Right cardiac atrium (tissue), 5 donors: ENCODE results near the gene HIBADH. TPM values are rescaled to one million over a fixed set of nuclear protein-coding genes. Genes with fewer than 3 reads are reported as not detected.

Experiments
- ATAC-seq, 2 donors: fragments of 200-7000 bp; cut with Tn5 transposase; one replicate each; pipeline versions ENCODE4 v1.8.0 to v1.9.1; 2020; ENCODE audit warnings: moderate library complexity in 2 of 2, mild to moderate bottlenecking in 1 of 2
- DNase-seq, 3 donors: peaks; one replicate each; pipeline ENCODE4 v3.0.0-alpha.2; 2020
- H3K27ac ChIP-seq: one replicate; pipeline ENCODE4 v1.5.1; 2013; ENCODE audit warnings: mild to moderate bottlenecking, low read length, control low read depth, moderate library complexity
- H3K27me3 ChIP-seq: one replicate; pipeline ENCODE4 v1.6.1; 2013; ENCODE audit not compliant: control insufficient read depth, insufficient read depth
- H3K4me1 ChIP-seq: one replicate; pipeline ENCODE4 v1.6.1; 2013; ENCODE audit warnings: low read length; ENCODE audit not compliant: control insufficient read depth, insufficient read depth
- H3K4me3 ChIP-seq: one replicate; pipeline ENCODE4 v1.5.1; 2013; ENCODE audit warnings: low read length, control low read depth
- H3K9me3 ChIP-seq: one replicate; pipeline ENCODE4 v1.6.1; 2013; ENCODE audit warnings: low read length; ENCODE audit not compliant: control insufficient read depth
- WGBS: extraction: QIAGEN DNeasy Blood & Tissue Kit; methylation state at CpG from one replicate; pipeline ENCODE4 v1.1.7; 2013; 5-methylcytosine and 5-hydroxymethylcytosine counted together
- intact Hi-C, 4 donors: fragments of 100-400 bp; cut with DNase I; formaldehyde crosslinking; loops; one replicate each; pipeline versions ENCODE4 v1.11.0 to v1.14.0; 2022 to 2023
- polyA plus RNA-seq: library from polyadenylated mRNA; stranded (reverse); fragments of 200-250 nt; gene quantifications from one replicate; pipeline ENCODE4 v1.2.3, GENCODE V29; 2013
- total RNA-seq, 4 donors: library from RNA; stranded (reverse); fragmentation: NEBNext Ultra II Directional; extraction: Animal tissue kit (Norgen Biotek cat#: 25700); gene quantifications; one replicate each; pipeline ENCODE4 v1.2.1, GENCODE V29; 2021
- donor health status: healthy with polysubstance abuse.
- donor health status: DM: no; HTN: yes; CAD: no.
- donor health status: DM: no; HTN: no; CAD: no.
- donor health status: DM: no; HTN: yes; CAD: no; lungs with severe emphysema.
- donor health status: DM: yes; HTN: yes; CAD: no.

The HIBADH gene
- total and polyA plus RNA-seq, 5 donors = 57.7 to 77.1 (median 72.2) TPM

DNA sequence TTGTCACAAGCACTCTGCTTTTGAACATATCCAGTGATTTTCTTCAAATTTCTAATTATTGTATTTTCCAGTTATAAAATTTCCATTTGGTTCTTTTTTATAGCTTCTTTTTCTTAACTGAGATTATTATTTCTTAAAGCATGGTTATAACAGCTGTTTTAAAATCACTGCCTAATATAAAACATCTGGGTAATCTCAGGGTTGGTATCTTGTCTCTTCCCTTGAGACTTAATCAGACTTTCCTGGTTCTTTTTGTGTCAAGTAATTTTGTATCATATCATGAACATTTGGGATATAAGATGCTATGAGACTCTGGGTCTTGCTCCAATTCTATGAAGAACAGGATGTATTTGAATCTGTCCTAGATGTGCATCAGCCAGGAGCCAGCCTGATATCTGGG, 93.6 kb downstream of the HIBADH start:
- Histone ChIP-seq H3K9me3 (no peaks in the 10 kb centered on the region), H3K4me1 (no peaks in the 10 kb centered on the region), H3K4me3 (no peak overlapping the region), H3K27me3 (no peaks in the 10 kb centered on the region), H3K27ac (no peak overlapping the region)
- intact Hi-C loops = no loop called here
- ATAC-seq (no peak), DNase-seq (no peak)

DNA sequence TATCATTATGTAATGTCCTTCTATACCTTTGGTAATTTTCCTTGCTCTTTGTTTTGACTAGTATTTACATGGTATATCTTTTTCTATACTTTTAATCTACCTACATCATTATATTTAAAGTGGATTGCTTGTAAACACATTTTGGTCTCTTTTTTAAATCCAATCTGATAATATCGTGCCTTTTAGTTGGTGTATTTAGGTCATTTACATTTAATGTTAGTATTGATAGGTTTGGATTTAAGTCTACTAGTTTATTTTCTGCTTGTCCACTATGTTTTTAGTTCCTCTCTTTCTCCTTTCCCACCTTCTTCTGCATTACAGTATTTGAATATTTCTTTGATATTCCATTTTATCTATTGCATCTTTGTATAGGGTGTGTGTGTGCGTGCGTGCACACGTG, 95.4 kb downstream of the HIBADH start:
- DNase-seq (no peak), ATAC-seq (no peak)
- no peaks in the 10 kb centered on the region for H3K27me3 ChIP-seq
- intact Hi-C loops = no loop called here
- no peak overlapping the region for H3K4me3 ChIP-seq
- no peak overlapping the region for H3K27ac ChIP-seq
- no peaks in the 10 kb centered on the region for H3K9me3 ChIP-seq
- 98% methylated on average over 4 of the region's 4 CpGs for WGBS
- no peaks in the 10 kb centered on the region for H3K4me1 ChIP-seq

DNA sequence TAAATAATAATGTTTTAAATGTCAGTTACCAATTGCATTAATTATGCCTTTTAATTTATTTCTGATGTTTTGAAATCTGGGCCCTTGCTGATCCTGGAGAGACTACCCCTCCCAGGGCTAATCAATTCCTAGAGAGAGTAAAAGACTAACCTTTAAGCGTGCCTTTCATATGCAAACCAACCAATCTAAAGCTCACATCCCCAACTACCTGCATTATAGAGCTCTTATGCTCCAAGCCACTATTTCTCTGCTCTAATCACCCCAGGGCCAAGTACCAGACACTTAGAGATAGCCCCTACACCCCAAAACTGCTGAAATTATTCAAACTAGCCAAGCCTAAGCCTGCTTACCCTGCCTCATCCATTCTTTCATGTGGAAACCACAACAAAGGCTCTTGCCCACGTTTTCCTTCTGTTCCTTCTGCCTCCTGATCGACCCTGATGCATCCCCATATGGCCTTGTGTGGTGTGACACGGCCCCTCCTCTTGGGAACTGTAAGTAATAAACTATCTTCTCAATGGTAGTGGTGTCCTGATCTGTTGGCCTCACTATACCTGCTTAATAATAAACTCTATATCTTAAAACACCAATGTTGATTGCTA, 97.7 kb downstream of the HIBADH start:
- DNase-seq = no peak

DNA sequence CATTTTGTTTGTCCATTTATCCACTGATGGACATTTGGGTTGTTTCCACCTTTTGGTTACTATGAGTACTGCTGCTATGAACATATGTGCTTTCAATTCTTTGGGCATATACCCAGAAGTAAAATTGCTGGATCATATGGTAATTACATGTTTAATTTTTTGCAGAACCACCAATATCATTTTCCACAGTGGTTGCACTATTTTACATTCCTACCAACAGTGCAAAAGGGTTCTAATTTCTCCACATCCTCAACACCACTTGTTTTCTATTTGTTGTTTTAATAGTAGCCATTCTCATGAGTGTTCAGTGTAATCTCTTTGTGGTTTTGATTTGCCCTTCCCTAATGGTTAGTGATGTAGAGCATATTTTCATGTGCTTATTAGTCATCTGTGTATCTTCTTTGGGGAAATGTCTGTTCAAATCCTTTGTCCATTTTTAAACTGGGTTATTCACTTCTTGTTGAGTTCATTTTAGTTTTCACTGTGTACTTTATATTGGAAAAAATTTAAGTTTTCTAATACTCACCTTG, 101.9 kb downstream of the HIBADH start:
- intact Hi-C loops = no loop called here
- no peak for ATAC-seq
- H3K9me3 ChIP-seq = no peaks in the 10 kb centered on the region
- H3K4me3 ChIP-seq = no peak overlapping the region
- H3K27ac ChIP-seq = no peak overlapping the region
- no peak for DNase-seq
- H3K27me3 ChIP-seq = no peaks in the 10 kb centered on the region
- no peaks in the 10 kb centered on the region for H3K4me1 ChIP-seq

More for the DNA sequence above, 97.7 kb downstream of the HIBADH start:
- Histone ChIP-seq H3K27ac (no peak overlapping the region), H3K27me3 (no peaks in the 10 kb centered on the region), H3K4me1 (no peaks in the 10 kb centered on the region), H3K9me3 (no peaks in the 10 kb centered on the region), H3K4me3 (no peak overlapping the region)
- no peak for ATAC-seq
- WGBS = 78% methylated on average over 4 of the region's 4 CpGs
- intact Hi-C loops = no loop called here

DNA sequence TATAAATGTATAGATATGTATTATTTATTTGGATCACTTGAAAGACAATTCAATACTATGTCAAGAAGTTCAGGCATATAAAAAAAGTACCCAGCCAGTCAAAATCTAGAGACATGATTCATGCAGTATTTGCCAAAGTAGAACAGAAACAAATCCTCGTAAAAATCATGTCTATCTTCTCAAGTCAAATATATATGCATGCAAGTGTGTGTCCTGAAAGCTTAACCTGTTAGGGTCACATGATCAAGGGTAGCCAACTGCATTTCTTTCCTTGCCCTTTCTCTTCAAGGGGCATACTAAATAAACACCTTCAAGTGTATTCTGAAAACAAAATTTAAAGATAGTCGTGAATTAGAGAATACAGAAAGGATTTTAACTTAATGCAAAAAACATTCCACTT, 107.0 kb downstream of the HIBADH start:
- Histone ChIP-seq H3K4me1 (no peaks in the 10 kb centered on the region), H3K27ac (no peak overlapping the region), H3K9me3 (no peaks in the 10 kb centered on the region), H3K27me3 (no peaks in the 10 kb centered on the region), H3K4me3 (no peak overlapping the region)
- DNase-seq (no peak), ATAC-seq (no peak)
- 96% methylated on average over 2 of the region's 2 CpGs for WGBS
- intact Hi-C loops = no loop called here

DNA sequence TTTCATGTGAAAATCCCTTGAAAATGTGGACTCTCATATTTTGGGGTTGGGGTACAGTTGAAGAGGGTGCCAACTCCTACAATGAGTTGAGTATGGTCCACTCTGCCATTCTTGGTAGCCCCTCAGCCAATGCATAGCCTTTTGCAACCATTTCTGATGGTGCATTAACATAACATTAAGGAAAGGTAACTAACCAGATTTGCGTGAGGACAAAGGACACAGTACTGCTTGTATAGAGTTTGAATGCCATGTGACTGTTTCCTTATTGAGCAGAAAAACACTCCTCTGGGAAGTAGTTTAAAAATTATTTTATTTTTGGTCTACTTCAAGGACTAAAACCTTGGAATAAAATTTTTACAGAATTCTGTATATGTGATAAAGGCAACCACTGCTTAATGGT, 107.9 kb downstream of the HIBADH start:
- WGBS = 99% methylated on average over 1 of the region's 1 CpG
- ATAC-seq (no peak), DNase-seq (no peak)
- no peaks in the 10 kb centered on the region for H3K9me3 ChIP-seq
- no peak overlapping the region for H3K27ac ChIP-seq
- H3K27me3 ChIP-seq = no peaks in the 10 kb centered on the region
- H3K4me3 ChIP-seq = no peak overlapping the region
- intact Hi-C loops = no loop called here
- no peaks in the 10 kb centered on the region for H3K4me1 ChIP-seq

DNA sequence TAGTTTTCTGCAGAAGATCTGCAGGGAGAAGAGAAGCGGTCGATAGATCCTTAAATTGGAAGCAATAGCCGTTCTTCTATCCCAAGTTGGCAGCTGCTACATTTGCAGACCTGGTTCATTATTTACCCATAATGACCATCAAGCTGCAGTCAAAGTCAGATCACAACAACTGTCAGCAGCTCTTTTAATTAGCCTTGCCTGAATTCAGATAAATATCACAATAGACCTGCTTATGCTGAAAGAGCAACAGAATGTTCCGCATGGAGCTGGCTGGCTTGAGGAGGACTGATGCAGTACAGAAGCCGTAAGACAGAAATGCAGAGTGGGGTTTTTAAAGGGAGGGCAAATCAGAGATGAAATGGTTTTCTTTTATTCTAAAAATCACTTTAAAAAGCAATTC, 109.4 kb downstream of the HIBADH start:
- intact Hi-C loops = no loop called here
- Histone ChIP-seq H3K27me3 (no peaks in the 10 kb centered on the region), H3K4me1 (no peaks in the 10 kb centered on the region), H3K27ac (no peak overlapping the region), H3K9me3 (no peaks in the 10 kb centered on the region), H3K4me3 (no peak overlapping the region)
- WGBS = 93% methylated on average over 5 of the region's 5 CpGs
- no peak for ATAC-seq
- DNase-seq = no peak

DNA sequence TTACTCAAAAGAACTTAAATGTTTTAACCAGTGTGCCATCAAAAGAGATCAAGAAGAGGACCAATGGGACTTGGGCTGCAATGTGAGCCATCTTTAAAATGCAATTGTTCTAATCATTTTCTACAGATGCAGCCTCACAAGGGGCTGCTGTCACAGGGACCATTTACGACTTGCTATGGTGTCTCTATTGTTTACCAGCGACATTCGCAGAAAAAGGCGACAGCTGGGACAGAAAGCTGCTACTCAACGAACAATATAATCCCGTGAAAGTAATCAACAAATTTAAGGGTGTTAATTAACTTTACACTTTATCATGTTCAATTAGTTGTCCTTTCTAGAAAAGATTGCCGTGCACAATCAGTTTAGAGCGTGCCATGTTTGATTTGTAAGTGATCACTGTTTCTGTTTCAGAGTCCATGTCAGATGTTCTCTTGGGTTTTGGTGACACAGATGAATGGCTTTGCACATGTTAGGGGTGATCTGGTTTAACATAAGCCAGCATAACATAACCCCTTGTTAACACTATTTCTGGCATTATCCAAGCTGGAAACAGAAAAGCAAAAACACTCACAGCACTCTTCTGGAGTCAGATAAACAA, 110.8 kb downstream of the HIBADH start:
- Histone ChIP-seq H3K9me3 (no peaks in the 10 kb centered on the region), H3K4me1 (no peaks in the 10 kb centered on the region), H3K27ac (no peak overlapping the region), H3K27me3 (no peaks in the 10 kb centered on the region), H3K4me3 (no peak overlapping the region)
- 92% methylated on average over 8 of the region's 8 CpGs for WGBS
- ATAC-seq = no peak
- no peak for DNase-seq
- intact Hi-C loops = no loop called here

DNA sequence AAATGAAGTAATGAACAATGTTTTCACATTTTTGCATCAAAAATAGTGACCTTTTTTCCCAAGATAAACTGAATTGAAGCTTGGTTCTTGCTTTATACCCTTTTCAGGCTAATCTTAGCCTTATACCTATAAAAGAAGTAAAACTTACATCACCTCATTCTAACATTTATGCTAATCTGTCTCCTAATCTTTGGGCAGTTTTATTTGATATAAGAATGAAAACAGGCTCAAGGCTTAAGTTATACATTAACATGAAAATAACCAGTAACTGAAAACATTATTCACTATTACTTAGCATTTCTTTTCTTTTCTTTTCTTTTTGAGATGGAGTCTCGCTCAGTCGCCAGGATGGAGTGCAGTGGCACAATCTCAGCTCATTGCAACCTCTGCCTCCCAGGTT, 113.1 kb downstream of the HIBADH start:
- DNase-seq (no peak), ATAC-seq (no peak)
- H3K4me3 ChIP-seq = no peak overlapping the region
- WGBS = 97% methylated on average over 2 of the region's 2 CpGs
- H3K9me3 ChIP-seq = no peaks in the 10 kb centered on the region
- H3K4me1 ChIP-seq = no peaks in the 10 kb centered on the region
- H3K27me3 ChIP-seq = no peaks in the 10 kb centered on the region
- no peak overlapping the region for H3K27ac ChIP-seq
- intact Hi-C loops = no loop called here

DNA sequence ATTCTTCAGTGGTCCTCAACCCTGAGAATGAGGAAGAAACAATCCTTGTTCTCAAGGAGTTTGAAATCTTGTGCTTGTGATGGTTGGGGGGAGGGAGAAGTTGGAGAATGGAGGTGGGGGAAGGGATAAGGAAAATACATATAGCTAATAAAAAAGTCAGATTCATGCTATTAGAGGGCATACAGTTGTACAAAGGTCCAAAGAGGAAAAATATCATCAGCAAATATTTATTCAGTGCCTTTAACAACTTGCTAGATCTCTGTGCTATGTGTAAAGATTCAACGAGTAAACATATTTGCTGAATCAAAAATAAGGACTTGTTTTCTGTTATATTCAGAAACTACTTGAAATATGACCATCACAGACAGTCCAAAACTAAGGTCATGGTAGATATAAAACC, 114.4 kb downstream of the HIBADH start:
- ATAC-seq (no peak), DNase-seq (no peak)
- Histone ChIP-seq H3K4me1 (no peaks in the 10 kb centered on the region), H3K9me3 (no peaks in the 10 kb centered on the region), H3K4me3 (no peak overlapping the region), H3K27me3 (no peaks in the 10 kb centered on the region), H3K27ac (no peak overlapping the region)
- intact Hi-C loops = no loop called here
- 93% methylated on average over 1 of the region's 1 CpG for WGBS

DNA sequence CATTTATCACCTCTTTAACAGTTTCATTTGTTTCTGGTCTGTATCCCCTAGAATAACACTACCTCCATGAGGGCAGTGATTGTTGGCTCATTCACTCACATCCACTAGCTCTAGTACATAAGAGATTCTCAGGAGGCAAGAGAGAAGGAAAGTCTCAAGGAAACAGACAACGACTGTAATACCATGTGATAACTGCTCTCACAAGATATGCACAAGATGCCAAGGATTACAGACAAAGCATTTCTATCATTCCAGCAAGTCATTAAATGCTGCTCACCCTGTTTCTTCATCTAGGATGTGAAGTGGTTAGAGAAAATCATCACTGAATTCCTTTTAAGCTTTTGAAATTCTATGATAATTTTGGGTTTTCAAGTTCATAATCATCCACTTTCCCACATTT, 115.3 kb downstream of the HIBADH start:
- WGBS = 21% methylated on average over 1 of the region's 1 CpG
- no peak for ATAC-seq
- no peak overlapping the region for H3K4me3 ChIP-seq
- no peaks in the 10 kb centered on the region for H3K4me1 ChIP-seq
- intact Hi-C loops = no loop called here
- no peaks in the 10 kb centered on the region for H3K9me3 ChIP-seq
- H3K27me3 ChIP-seq = no peaks in the 10 kb centered on the region
- no peak for DNase-seq
- H3K27ac ChIP-seq = no peak overlapping the region

DNA sequence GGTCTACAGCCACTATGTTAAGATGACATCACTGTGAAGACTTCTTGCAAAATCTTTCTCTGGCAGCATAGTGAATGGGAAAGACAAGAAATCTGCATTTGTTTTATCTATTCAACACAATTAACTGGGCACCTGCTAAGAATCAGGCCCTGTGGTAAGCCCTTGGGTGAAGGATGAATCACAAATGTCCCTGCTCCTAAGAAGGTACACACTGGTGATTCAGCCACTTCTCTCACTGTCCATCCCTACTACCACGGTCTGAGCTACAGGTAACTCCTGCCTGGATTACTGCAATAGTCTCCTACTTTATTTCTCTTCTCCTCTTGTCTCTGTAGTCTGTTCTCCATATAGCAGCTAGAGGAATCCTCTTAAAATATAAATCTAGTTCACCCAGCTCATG, 116.1 kb downstream of the HIBADH start:
- Histone ChIP-seq H3K27me3 (no peaks in the 10 kb centered on the region), H3K4me1 (no peaks in the 10 kb centered on the region), H3K9me3 (no peaks in the 10 kb centered on the region), H3K4me3 (no peak overlapping the region), H3K27ac (no peak overlapping the region)
- no peak for DNase-seq
- intact Hi-C loops = no loop called here
- no peak for ATAC-seq
- WGBS = 91% methylated on average over 1 of the region's 1 CpG
